RWPE2 (cell line): ENCODE measurements around the gene DNAH8.

Experiments used
- ATAC-seq: fragments of 200-7000 bp; cut with Tn5 transposase; 3 replicates; pipeline ENCODE4 v1.9.1; 2021; ENCODE audit warnings: low read depth
- DNase-seq: peaks from one replicate; pipeline ENCODE4 v3.0.0-alpha.2; 2020; ENCODE audit warnings: low spot score
- H3K27ac ChIP-seq: fragments of 450-650 bp; 2 replicates; pipeline ENCODE4 v1.5.1; 2017; ENCODE audit warnings: mild to moderate bottlenecking; ENCODE audit not compliant: poor library complexity, severe bottlenecking
- H3K27me3 ChIP-seq: fragments of 250-450 bp; sonication (Bioruptor Pico); 2 replicates; pipeline ENCODE4 v1.5.1; 2021; ENCODE audit warnings: mild to moderate bottlenecking, moderate library complexity; ENCODE audit not compliant: insufficient read depth, poor library complexity, severe bottlenecking
- H3K36me3 ChIP-seq: fragments of 250-450 bp; sonication (Bioruptor Pico); 2 replicates; pipeline ENCODE4 v1.5.1; 2020; ENCODE audit warnings: low read depth, mild to moderate bottlenecking, moderate library complexity
- H3K4me1 ChIP-seq: fragments of 250-450 bp; sonication (Bioruptor Pico); 2 replicates; pipeline ENCODE4 v1.5.1; 2021; ENCODE audit warnings: mild to moderate bottlenecking, moderate library complexity; ENCODE audit not compliant: insufficient read depth, poor library complexity, severe bottlenecking
- H3K4me3 ChIP-seq: fragments of 250-450 bp; sonication (Bioruptor Pico); 2 replicates; pipeline ENCODE4 v1.5.1; 2021; ENCODE audit warnings: mild to moderate bottlenecking, moderate library complexity; ENCODE audit not compliant: severe bottlenecking
- H3K9me3 ChIP-seq: fragments of 250-450 bp; sonication (Bioruptor Pico); 2 replicates; pipeline ENCODE4 v1.5.1; 2021; ENCODE audit warnings: mild to moderate bottlenecking, moderate library complexity; ENCODE audit not compliant: severe bottlenecking
- TF ChIP-seq, protein P1 (sequence below): fragments of 450-650 bp; IDR thresholded peaks from one replicate; pipeline ENCODE4 v1.5.1; 2017; ENCODE audit warnings: mild to moderate bottlenecking, moderate library complexity; ENCODE audit not compliant: poor library complexity, severe bottlenecking

Gene DNAH8

DNA sequence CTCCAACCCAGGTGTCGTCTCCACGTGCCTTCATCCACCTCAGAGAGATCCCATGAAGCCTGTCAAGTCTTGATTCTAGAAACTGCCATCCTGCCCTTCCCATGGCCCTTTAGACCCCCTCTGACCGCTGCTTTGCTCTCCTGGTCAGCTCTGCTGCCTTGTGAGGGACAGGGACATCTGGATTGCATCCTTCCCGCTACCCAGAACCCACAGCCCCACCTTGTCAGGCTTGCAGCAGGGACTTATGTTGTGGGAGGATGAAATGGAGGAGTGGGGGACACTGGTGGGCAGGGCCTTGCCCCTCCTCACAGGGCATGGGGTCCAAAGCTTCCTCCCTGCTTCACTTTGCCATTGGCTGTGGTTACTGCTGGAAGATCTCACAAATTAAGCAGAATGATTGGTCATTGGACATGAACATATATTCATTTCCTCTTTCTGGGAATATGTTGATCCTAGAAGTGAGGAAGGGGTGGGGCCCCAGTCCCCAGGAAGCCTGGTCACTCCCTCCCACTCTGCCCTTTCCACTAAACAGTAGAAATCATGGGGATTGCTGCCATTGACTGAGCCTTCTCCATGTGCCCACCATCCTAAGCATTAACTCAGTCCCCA is 338.0 kb downstream of the DNAH8 start:
- peaks cover 16% of the 10 kb centered on the region for H3K27me3 ChIP-seq
- TF ChIP-seq, protein P1, sequence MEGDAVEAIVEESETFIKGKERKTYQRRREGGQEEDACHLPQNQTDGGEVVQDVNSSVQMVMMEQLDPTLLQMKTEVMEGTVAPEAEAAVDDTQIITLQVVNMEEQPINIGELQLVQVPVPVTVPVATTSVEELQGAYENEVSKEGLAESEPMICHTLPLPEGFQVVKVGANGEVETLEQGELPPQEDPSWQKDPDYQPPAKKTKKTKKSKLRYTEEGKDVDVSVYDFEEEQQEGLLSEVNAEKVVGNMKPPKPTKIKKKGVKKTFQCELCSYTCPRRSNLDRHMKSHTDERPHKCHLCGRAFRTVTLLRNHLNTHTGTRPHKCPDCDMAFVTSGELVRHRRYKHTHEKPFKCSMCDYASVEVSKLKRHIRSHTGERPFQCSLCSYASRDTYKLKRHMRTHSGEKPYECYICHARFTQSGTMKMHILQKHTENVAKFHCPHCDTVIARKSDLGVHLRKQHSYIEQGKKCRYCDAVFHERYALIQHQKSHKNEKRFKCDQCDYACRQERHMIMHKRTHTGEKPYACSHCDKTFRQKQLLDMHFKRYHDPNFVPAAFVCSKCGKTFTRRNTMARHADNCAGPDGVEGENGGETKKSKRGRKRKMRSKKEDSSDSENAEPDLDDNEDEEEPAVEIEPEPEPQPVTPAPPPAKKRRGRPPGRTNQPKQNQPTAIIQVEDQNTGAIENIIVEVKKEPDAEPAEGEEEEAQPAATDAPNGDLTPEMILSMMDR = no peak
- H3K4me1 ChIP-seq = no peaks in the 10 kb centered on the region
- no peak for DNase-seq
- H3K4me3 ChIP-seq = no peak overlapping the region
- no peak overlapping the region for H3K27ac ChIP-seq
- no peak for ATAC-seq
- no peaks in the 10 kb centered on the region for H3K36me3 ChIP-seq
- H3K9me3 ChIP-seq = no peaks in the 10 kb centered on the region

DNA sequence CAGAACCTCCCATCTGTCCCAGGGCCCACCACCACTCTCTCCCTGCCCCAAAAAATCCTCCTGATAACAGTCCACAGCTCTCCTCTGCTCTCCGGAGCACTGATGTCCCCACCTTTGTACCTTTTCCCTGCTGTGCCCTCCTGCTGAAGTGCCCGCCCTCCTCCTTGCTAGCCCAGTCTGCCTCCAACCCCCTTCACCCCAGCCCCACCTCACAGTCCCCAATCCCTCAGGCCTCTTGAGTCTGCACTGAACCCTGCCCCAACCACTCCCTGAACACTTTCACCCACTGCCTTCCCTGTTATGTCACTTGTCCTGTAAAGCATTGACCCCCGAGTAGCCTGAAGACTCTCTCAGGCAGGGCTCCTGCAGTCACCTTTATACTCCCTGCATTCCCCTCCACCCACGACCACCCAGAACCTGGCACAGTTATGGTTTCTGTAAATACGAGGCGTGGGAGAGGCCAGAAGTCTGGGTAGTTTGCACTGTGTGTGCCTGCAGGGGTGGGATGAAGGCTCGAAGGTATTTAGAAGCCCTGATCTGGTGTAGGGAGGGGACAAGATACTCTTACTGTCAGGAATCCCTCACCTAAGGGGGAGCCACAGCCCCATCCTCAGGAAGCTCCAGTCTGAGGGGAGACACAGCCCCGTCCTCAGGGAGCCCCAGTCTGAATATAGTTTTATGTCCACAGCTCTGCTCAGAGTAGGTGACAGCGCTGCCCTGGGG is 338.9 kb downstream of the DNAH8 start:
- DNase-seq = no peak
- TF ChIP-seq, protein P1 = no peak
- Histone ChIP-seq H3K27ac (no peak overlapping the region), H3K9me3 (no peaks in the 10 kb centered on the region), H3K4me1 (no peaks in the 10 kb centered on the region), H3K36me3 (no peaks in the 10 kb centered on the region), H3K4me3 (no peak overlapping the region), H3K27me3 (peaks cover 7% of the 10 kb centered on the region)
- no peak for ATAC-seq

DNA sequence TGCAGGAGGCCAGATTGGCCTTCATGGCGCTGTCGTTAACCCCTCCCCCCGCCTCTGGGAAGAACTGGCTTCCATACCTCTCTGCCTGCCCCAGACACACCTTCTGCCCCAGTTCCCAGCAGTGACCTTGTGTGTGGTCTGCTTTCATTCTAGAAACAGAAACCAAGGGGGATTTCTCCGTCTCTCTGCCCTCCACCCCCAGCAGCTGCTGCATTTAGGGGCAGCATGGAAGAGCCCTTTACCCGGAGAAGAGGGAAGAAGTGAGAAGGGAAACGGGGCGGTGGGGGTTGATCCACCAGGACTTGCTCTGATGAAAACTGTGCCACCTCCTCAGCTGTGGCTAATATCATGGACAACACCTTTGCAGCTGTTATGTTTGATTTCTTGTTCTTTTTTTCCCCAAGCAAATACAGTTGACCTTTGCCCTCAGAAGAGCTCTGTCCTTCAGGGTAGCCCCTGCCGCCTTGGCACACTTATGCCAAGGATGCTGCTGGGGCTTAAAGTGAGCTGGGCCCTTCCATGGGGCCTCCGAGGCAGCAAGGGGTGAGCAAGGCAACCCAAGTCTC is 339.5 kb downstream of the DNAH8 start:
- H3K4me1 ChIP-seq = no peaks in the 10 kb centered on the region
- H3K27ac ChIP-seq = no peak overlapping the region
- TF ChIP-seq, protein P1 = no peak
- DNase-seq (no peak), ATAC-seq (no peak)
- peaks cover under 1% of the 10 kb centered on the region for H3K27me3 ChIP-seq
- H3K9me3 ChIP-seq = no peaks in the 10 kb centered on the region
- no peak overlapping the region for H3K4me3 ChIP-seq
- H3K36me3 ChIP-seq = no peaks in the 10 kb centered on the region

DNA sequence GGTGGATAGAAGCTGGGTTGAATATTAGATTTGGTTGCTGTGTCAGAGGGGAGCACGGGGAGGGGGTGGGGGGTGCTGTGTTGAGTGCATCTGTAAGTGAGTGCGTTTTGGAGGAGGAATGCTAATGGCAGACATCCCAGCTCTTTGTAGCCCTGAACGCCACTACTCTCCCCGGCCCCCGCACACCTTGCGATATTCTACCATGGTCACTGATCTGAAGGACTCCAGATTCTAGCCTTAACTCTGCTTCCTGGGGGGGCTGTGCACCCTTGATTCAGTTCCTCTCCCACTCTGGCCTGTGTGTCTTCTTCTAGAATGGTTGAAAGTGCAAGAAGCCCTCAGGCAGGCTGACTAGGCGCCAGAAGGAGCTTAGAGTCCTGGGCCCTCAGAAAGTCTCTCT is 340.6 kb downstream of the DNAH8 start:
- Histone ChIP-seq H3K4me1 (no peaks in the 10 kb centered on the region), H3K9me3 (no peaks in the 10 kb centered on the region), H3K27ac (no peak overlapping the region), H3K36me3 (no peaks in the 10 kb centered on the region), H3K27me3 (peaks cover 4% of the 10 kb centered on the region), H3K4me3 (no peak overlapping the region)
- TF ChIP-seq, protein P1 = no peak
- DNase-seq (no peak), ATAC-seq (no peak)

DNA sequence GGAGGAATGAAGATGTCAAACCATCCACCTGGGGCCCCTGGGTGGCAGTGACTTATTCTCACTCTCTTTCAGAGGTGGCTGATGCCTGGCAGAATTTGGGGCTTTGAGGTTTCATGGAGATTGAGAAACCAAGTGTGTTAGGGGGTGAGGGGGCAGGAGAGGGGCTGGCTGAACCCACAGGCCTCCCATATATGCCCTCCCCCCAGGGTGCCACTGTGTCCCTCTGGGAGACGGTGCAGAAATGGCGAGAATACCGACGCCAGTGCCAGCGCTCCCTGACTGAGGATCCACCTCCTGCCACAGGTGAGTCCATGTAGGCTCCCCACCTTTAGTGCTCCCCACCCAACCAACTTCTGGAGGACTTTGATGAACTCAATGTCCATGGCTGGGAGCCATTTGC is 341.1 kb downstream of the DNAH8 start:
- no peak overlapping the region for H3K27ac ChIP-seq
- no peaks in the 10 kb centered on the region for H3K4me1 ChIP-seq
- TF ChIP-seq, protein P1 = no peak
- ATAC-seq = no peak
- no peaks in the 10 kb centered on the region for H3K9me3 ChIP-seq
- H3K4me3 ChIP-seq = no peak overlapping the region
- DNase-seq = no peak
- no peaks in the 10 kb centered on the region for H3K36me3 ChIP-seq
- H3K27me3 ChIP-seq = peaks cover 7% of the 10 kb centered on the region
